Activated T-cell treated with anti-CD3 and anti-CD28 coated beads, Interleukin-2, amount 50 U/mL, for 1 hour (primary cell): ENCODE data around the gene NRG3.
"Not testable (repeated sequence)": the region's sequence is repeated elsewhere in the genome, so short reads cannot be mapped to it uniquely, and the experiment has no call there.

Experiments used
- DNase-seq: peaks from one replicate; pipeline ENCODE4 v3.0.0-alpha.2; 2020

NRG3 gene

DNA sequence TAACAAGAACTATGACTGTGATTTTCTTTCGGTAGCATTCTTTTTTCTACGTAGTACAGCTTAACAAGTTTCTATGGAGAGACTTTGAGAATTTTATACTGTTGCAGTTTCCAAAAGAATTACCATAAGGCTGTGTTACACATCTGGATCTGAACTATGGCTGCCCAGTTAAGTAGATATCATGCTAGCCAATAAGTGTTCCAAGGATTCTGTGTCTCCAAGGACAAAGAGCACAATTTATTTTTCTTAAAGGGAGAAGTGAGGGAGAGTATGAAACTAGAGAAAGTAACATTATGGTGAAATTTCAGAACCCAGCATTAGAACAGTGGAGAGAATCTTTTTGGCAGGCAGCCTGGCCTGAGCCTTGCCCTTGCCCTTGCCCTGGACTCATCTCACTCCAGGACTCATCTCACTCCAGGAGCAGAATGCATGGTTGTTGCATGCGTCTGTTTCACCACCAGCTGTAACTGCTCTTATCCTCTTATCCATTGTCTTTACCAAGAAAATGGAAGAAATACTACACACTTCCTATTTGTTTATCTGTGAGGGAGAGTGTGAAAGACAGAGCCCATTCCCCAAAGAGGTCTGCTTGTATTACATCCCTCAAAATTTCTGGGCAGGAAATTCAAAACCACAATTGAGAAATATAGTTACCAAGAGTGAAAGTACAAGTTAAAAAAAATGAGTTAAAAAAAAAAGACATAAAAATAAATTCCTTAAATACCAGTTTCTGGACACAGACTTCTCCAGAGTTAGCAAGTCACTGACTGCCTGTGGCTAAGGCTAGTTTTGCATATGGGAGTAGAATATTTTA, 1067.5 kb downstream of the NRG3 start:
- DNase-seq: no peak

- DNase-seq: no peak
Observed at GRCh38 chr10:82943142-82943541, 1068.1 kb downstream of the NRG3 start.

- no peak for DNase-seq
Observed at GRCh38 chr10:82949816-82950575, 1075.0 kb downstream of the NRG3 start.

GRCh38 chr10:82953331-82953730, 1078.3 kb downstream of the NRG3 start:
- DNase-seq: no peak

DNA sequence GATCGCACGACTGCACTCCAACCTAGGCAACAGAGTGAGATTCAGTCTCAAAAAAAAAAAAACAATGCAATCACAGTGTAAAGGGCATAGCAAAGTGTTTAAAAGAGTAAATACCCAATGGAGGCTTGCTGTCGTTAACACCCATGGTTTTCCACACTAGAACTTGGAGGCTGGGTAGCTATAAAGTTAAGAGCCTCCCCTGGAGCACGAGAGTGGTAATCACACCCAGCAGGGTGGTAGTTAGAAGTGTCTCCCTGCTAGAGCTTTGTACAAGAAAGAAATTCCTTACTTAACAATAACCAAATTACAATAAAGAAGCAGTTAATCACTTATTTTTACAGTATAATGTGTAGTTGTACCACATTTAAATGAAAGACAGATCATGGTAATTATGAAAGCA, 1078.9 kb downstream of the NRG3 start:
- DNase-seq: no peak

DNA sequence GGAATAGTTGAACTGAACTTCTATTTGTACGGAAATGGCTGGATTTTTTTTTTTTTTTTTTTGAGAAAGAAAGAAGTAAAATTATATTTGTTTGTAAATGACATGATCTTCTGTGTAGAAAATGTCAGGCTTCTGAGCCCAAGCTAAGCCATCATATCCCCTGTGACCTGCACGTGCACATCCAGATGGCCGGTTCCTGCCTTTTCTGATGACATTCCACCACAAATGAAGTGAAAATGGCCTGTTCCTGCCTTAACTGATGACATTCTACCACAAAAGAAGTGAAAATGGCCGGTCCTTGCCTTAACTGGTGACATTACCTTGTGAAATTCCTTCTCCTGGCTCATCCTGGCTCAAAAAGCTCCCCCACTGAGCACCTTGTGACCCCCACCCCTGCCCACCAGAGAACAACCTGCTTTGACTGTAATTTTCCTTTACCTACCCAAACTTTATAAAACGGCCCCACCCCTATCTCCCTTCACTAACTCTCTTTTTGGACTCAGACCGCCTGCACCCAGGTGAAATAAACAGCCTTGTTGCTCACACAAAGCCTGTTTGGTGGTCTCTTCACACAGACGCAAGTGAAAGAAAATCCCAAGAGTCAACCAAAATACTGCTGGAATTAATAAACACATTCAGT, 1085.5 kb downstream of the NRG3 start:
- DNase-seq: not testable (repeated sequence)

- DNase-seq: no peak
Observed at GRCh38 chr10:82961864-82962263, 1086.9 kb downstream of the NRG3 start.

- no peak for DNase-seq
Observed at GRCh38 chr10:82966130-82966529, 1091.1 kb downstream of the NRG3 start.

DNA sequence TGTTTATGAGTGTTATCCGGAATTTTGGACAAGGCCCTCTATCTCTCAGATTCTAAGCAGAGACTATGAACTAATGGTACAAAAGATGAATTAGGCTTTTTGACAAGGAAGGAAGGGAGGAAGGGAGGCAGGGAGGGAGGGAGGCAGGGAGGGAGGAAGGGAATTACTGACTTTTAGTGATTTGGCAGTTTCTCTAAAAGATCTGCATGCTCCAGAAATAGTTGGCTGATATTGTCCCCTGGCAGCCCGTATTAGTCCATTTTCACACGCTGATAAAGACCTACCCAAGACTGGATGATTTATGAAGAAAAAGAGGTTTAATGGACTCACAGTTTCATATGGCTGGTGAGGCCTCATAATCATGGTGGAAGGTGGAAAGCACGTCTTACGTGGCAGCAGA, 1093.5 kb downstream of the NRG3 start:
- no peak for DNase-seq

GRCh38 chr10:82969405-82969804, 1094.4 kb downstream of the NRG3 start:
- DNase-seq: no peak

GRCh38 chr10:82980321-82980720, 1105.3 kb downstream of the NRG3 start:
- DNase-seq: no peak

- no peak for DNase-seq
Observed at GRCh38 chr10:82981137-82981723, 1106.2 kb downstream of the NRG3 start.

GRCh38 chr10:82982110-82982608, 1107.2 kb downstream of the NRG3 start:
- DNase-seq: no peak

- no peak for DNase-seq
Observed at GRCh38 chr10:82986216-82986615, 1111.2 kb downstream of the NRG3 start.

GRCh38 chr10:83006479-83006878, 1131.5 kb downstream of the NRG3 start:
- not testable (repeated sequence) for DNase-seq

- no peak for DNase-seq
Observed at GRCh38 chr10:83007510-83007909, 1132.5 kb downstream of the NRG3 start.

GRCh38 chr10:83012866-83013265, 1137.9 kb downstream of the NRG3 start:
- no peak for DNase-seq

- DNase-seq: no peak
Observed at GRCh38 chr10:83017076-83017867, 1142.3 kb downstream of the NRG3 start.

GRCh38 chr10:83023662-83024061, 1148.7 kb downstream of the NRG3 start:
- no peak for DNase-seq
